SK-N-SH (cell line): ENCODE data around the gene PTPRA.

ENCODE experiments used
- EP300 ChIP-seq, 2 experiments: IDR thresholded peaks; 2 replicates each; pipeline versions ENCODE4 v1.4.0 to v1.6.1; 2012; ENCODE audit warnings: borderline replicate concordance in 1 of 2, low read depth in 1 of 2, low read length in 1 of 2
- JUND ChIP-seq: IDR thresholded peaks from 2 replicates; pipeline ENCODE4 v1.4.0; 2012
- MAX ChIP-seq: IDR thresholded peaks from 2 replicates; pipeline ENCODE4 v1.4.0; 2012; ENCODE audit warnings: low read depth
- POLR2AphosphoS5 ChIP-seq: IDR thresholded peaks from 2 replicates; pipeline ENCODE4 v1.6.1; 2012; ENCODE audit warnings: low read depth, low read length
- RCOR1 ChIP-seq: fragments of 150-350 bp; IDR thresholded peaks from 2 replicates; pipeline ENCODE4 v1.6.1; 2017; ENCODE audit warnings: antibody characterized with exemption, low read length
- REST ChIP-seq: IDR thresholded peaks from 2 replicates; pipeline ENCODE4 v1.6.1; 2012; ENCODE audit warnings: mild to moderate bottlenecking, low read depth, low read length, moderate library complexity
- RFX5 ChIP-seq: IDR thresholded peaks from 2 replicates; pipeline ENCODE4 v1.6.1; 2012; ENCODE audit warnings: mild to moderate bottlenecking, improper control_type of control experiment, low read length
- TEAD4 ChIP-seq: IDR thresholded peaks from 2 replicates; pipeline ENCODE4 v1.4.0; 2012; ENCODE audit warnings: mild to moderate bottlenecking, borderline replicate concordance; ENCODE audit not compliant: insufficient read depth
- YY1 ChIP-seq: IDR thresholded peaks from 2 replicates; pipeline ENCODE4 v1.4.0; 2012; ENCODE audit warnings: low read depth, mild to moderate bottlenecking
- TF ChIP-seq, protein P1 (sequence below): fragments of 200-600 bp; sonication (generic); IDR thresholded peaks from 2 replicates; pipeline ENCODE4 v1.6.1; 2017; ENCODE audit warnings: antibody characterized with exemption, mild to moderate bottlenecking, moderate library complexity

DNA sequence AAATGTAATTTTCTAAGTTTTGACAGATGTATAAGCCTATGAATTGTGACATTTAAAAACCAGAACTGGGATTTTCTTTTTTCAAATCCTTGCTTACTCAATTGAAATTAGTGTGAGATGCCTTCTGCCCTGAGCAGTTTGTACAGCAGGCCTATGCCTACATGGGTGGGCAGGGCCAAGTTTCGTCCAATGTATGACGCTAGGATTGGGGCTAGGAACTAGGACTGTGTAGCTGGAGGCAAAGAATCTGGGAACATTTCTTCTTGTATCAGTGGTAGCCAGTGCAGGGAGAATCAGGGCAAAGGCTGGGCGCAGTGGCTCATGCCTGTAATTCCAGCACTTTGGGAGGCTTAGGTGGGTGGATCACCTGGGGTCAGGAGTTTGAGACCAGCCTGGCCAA, 3.9 kb upstream of the PTPRA start:
- TF ChIP-seq REST (no peak), EP300 (IDR thresholded peaks at IDR 0.05; ENCODE audit: borderline replicate concordance in 1 of 2, low read depth in 1 of 2, low read length in 1 of 2) (no peak), RFX5 (no peak), TEAD4 (no peak), RCOR1 (no peak), YY1 (no peak), JUND (no peak), MAX (no peak), POLR2AphosphoS5 (no peak)
- TF ChIP-seq, protein P1, sequence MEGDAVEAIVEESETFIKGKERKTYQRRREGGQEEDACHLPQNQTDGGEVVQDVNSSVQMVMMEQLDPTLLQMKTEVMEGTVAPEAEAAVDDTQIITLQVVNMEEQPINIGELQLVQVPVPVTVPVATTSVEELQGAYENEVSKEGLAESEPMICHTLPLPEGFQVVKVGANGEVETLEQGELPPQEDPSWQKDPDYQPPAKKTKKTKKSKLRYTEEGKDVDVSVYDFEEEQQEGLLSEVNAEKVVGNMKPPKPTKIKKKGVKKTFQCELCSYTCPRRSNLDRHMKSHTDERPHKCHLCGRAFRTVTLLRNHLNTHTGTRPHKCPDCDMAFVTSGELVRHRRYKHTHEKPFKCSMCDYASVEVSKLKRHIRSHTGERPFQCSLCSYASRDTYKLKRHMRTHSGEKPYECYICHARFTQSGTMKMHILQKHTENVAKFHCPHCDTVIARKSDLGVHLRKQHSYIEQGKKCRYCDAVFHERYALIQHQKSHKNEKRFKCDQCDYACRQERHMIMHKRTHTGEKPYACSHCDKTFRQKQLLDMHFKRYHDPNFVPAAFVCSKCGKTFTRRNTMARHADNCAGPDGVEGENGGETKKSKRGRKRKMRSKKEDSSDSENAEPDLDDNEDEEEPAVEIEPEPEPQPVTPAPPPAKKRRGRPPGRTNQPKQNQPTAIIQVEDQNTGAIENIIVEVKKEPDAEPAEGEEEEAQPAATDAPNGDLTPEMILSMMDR = no peak
